Effector memory CD8-positive, alpha-beta T cell (primary cell): ENCODE data around the gene CBFA2T3.
"Not testable (repeated sequence)": the region's sequence is repeated elsewhere in the genome, so short reads cannot be mapped to it uniquely, and the experiment has no call there.

ENCODE experiments used
- ATAC-seq: fragments of 150-1000 bp; cut with Tn5 transposase; replicated peaks from 2 replicates; pipeline ENCODE4 v1.10.0; 2021; ENCODE audit warnings: mild to moderate bottlenecking, moderate library complexity
- DNase-seq, 3 experiments: peaks; one replicate each; pipeline ENCODE4 v3.0.0; 2021
- H3K27ac Mint-ChIP-seq, 2 donors: one replicate each; pipeline ENCODE4 v1.8.0; 2022; ENCODE audit warnings: mild to moderate bottlenecking in 2 of 2, mixed read lengths in 2 of 2, moderate library complexity in 2 of 2
- H3K27me3 Mint-ChIP-seq, 2 donors: one replicate each; pipeline ENCODE4 v1.8.0; 2022; ENCODE audit warnings: mixed read lengths in 2 of 2
- H3K36me3 Mint-ChIP-seq: one replicate; pipeline ENCODE4 v1.8.0; 2022; ENCODE audit warnings: mild to moderate bottlenecking, moderate library complexity, mixed read lengths; ENCODE audit not compliant: insufficient read depth
- H3K4me1 Mint-ChIP-seq, 2 donors: one replicate each; pipeline ENCODE4 v1.8.0; 2022; ENCODE audit warnings: low read depth in 2 of 2, mixed read lengths in 2 of 2
- H3K4me3 Mint-ChIP-seq, 2 donors: one replicate each; pipeline ENCODE4 v1.8.0; 2022; ENCODE audit warnings: mild to moderate bottlenecking in 2 of 2, mixed read lengths in 2 of 2, moderate library complexity in 2 of 2
- H3K9me3 Mint-ChIP-seq, 2 donors: one replicate each; pipeline ENCODE4 v1.8.0; 2022; ENCODE audit warnings: mixed read lengths in 2 of 2

Gene CBFA2T3

GRCh38 chr16:88923926-88924833 is 52.8 kb downstream of the CBFA2T3 start:
- Mint-ChIP-seq H3K27me3 (peaks cover under 1 to 28% of the 10 kb centered on the region in 2 donors), H3K4me1 (no peaks in the 10 kb centered on the region), H3K4me3 (no peak overlapping the region), H3K9me3 (no peaks in the 10 kb centered on the region), H3K27ac (no peak overlapping the region), H3K36me3 (no peaks in the 10 kb centered on the region)
- DNase-seq (no peak), ATAC-seq (no peak)

GRCh38 chr16:88923450-88923849 is 53.6 kb downstream of the CBFA2T3 start:
- Mint-ChIP-seq H3K36me3 (no peaks in the 10 kb centered on the region), H3K9me3 (no peaks in the 10 kb centered on the region), H3K4me3 (no peak overlapping the region), H3K27ac (no peak overlapping the region), H3K4me1 (no peaks in the 10 kb centered on the region), H3K27me3 (peaks cover 6 to 28% of the 10 kb centered on the region in 2 donors)
- ATAC-seq (no peak), DNase-seq (no peak)

GRCh38 chr16:88922826-88923410 is 54.1 kb downstream of the CBFA2T3 start:
- no peak for DNase-seq
- Mint-ChIP-seq H3K27me3 (peaks cover 6 to 28% of the 10 kb centered on the region in 2 donors), H3K27ac (no peak overlapping the region), H3K4me3 (no peak overlapping the region), H3K4me1 (no peaks in the 10 kb centered on the region), H3K9me3 (no peaks in the 10 kb centered on the region), H3K36me3 (no peaks in the 10 kb centered on the region)
- ATAC-seq = no peak

GRCh38 chr16:88922114-88922825 is 54.7 kb downstream of the CBFA2T3 start:
- Mint-ChIP-seq H3K27ac (no peak overlapping the region), H3K9me3 (no peaks in the 10 kb centered on the region), H3K4me3 (no peak overlapping the region), H3K4me1 (no peaks in the 10 kb centered on the region), H3K36me3 (no peaks in the 10 kb centered on the region), H3K27me3 (peaks cover 6 to 28% of the 10 kb centered on the region in 2 donors)
- DNase-seq (no peak), ATAC-seq (no peak)

- no peak overlapping the region for H3K27ac Mint-ChIP-seq
- H3K9me3 Mint-ChIP-seq = no peaks in the 10 kb centered on the region
- H3K4me1 Mint-ChIP-seq = no peaks in the 10 kb centered on the region
- peaks cover 6 to 28% of the 10 kb centered on the region in 2 donors for H3K27me3 Mint-ChIP-seq
- no peaks in the 10 kb centered on the region for H3K36me3 Mint-ChIP-seq
- no peak for DNase-seq
- no peak overlapping the region for H3K4me3 Mint-ChIP-seq
- ATAC-seq = no peak
Measured at GRCh38 chr16:88921591-88921990, 55.4 kb downstream of the CBFA2T3 start.

GRCh38 chr16:88920618-88921590 is 56.1 kb downstream of the CBFA2T3 start:
- Mint-ChIP-seq H3K9me3 (no peaks in the 10 kb centered on the region), H3K36me3 (no peaks in the 10 kb centered on the region), H3K4me1 (no peaks in the 10 kb centered on the region), H3K4me3 (no peak overlapping the region), H3K27ac (no peak overlapping the region), H3K27me3 (peaks cover 6 to 28% of the 10 kb centered on the region in 2 donors)
- no peak for DNase-seq
- ATAC-seq = no peak

GRCh38 chr16:88919936-88920335 is 57.1 kb downstream of the CBFA2T3 start:
- Mint-ChIP-seq H3K27me3 (peaks cover 6 to 28% of the 10 kb centered on the region in 2 donors), H3K4me1 (no peaks in the 10 kb centered on the region), H3K36me3 (no peaks in the 10 kb centered on the region), H3K9me3 (no peaks in the 10 kb centered on the region), H3K4me3 (no peak overlapping the region), H3K27ac (no peak overlapping the region)
- no peak for DNase-seq
- no peak for ATAC-seq

GRCh38 chr16:88918896-88919295 is 58.1 kb downstream of the CBFA2T3 start:
- H3K4me3 Mint-ChIP-seq, ATAC-seq, H3K36me3 Mint-ChIP-seq, H3K9me3 Mint-ChIP-seq, H3K27ac Mint-ChIP-seq, H3K4me1 Mint-ChIP-seq, DNase-seq: not testable (repeated sequence)
- H3K27me3 Mint-ChIP-seq = peaks cover 6 to 25% of the 10 kb centered on the region in 2 donors

GRCh38 chr16:88917915-88918627 is 58.9 kb downstream of the CBFA2T3 start:
- peaks cover 6 to 23% of the 10 kb centered on the region in 2 donors for H3K27me3 Mint-ChIP-seq
- no peaks in the 10 kb centered on the region for H3K9me3 Mint-ChIP-seq
- DNase-seq = no peak
- no peaks in the 10 kb centered on the region for H3K4me1 Mint-ChIP-seq
- no peak overlapping the region for H3K4me3 Mint-ChIP-seq
- no peak for ATAC-seq
- no peaks in the 10 kb centered on the region for H3K36me3 Mint-ChIP-seq
- no peak overlapping the region for H3K27ac Mint-ChIP-seq

- no peak overlapping the region for H3K27ac Mint-ChIP-seq
- DNase-seq (no peak), ATAC-seq (no peak)
- no peaks in the 10 kb centered on the region for H3K36me3 Mint-ChIP-seq
- H3K4me3 Mint-ChIP-seq = no peak overlapping the region
- H3K4me1 Mint-ChIP-seq = no peaks in the 10 kb centered on the region
- H3K9me3 Mint-ChIP-seq = no peaks in the 10 kb centered on the region
- peaks cover 6 to 22% of the 10 kb centered on the region in 2 donors for H3K27me3 Mint-ChIP-seq
Measured at GRCh38 chr16:88917146-88917914, 59.7 kb downstream of the CBFA2T3 start.

- H3K4me1 Mint-ChIP-seq = no peaks in the 10 kb centered on the region
- H3K36me3 Mint-ChIP-seq = no peaks in the 10 kb centered on the region
- H3K4me3 Mint-ChIP-seq = no peak overlapping the region
- H3K27ac Mint-ChIP-seq = no peak overlapping the region
- ATAC-seq (no peak), DNase-seq (no peak)
- H3K27me3 Mint-ChIP-seq = peaks cover 6 to 29% of the 10 kb centered on the region in 2 donors
- H3K9me3 Mint-ChIP-seq = no peaks in the 10 kb centered on the region
Measured at GRCh38 chr16:88915639-88916327, 61.2 kb downstream of the CBFA2T3 start.
